ENCODE data around the gene COMMD7. TPM values are rescaled to one million over a fixed set of nuclear protein-coding genes. Genes with fewer than 3 reads are reported as not detected.

Gene COMMD7
- total and polyA plus RNA-seq, 9 of the 15 experiments (the other 6 are each of a cell fraction or from before 2014, with no cell fraction given): 11.9 to 69.1 (median 34.7) TPM

- 0 out of 2 replicates have a peak, but pooled peaks have one; percentile 68 for TF ChIP-seq ZNF589 (CRISPR knock-in tag; IDR thresholded peaks at IDR 0.05; ENCODE audit: low read depth)
- no peak for TF ChIP-seq ZNF785 (CRISPR knock-in tag; IDR thresholded peaks at IDR 0.05)
- no peak for TF ChIP-seq BACH1 (tag; IDR thresholded peaks at IDR 0.05)
- TF ChIP-seq TBL1XR1 (IDR thresholded peaks at IDR 0.05; ENCODE audit: low read length in 2 of 2): no peak; a peak in 1 of 4 replicates
- TF ChIP-seq TBP (optimal IDR thresholded peaks at IDR 0.05; ENCODE audit: low read depth, low read length): peak; percentile 91
- no peak for TF ChIP-seq MCM7 (IDR thresholded peaks at IDR 0.05)
- no peak for TF ChIP-seq ZFP30 (CRISPR knock-in tag; IDR thresholded peaks at IDR 0.05; ENCODE audit: borderline replicate concordance)
- TF ChIP-seq KAT8 (IDR thresholded peaks at IDR 0.05; ENCODE audit: low read depth): no peak
- TF ChIP-seq ERF (CRISPR knock-in tag; IDR thresholded peaks at IDR 0.05): 0 out of 2 replicates have a peak, but pooled peaks have one; percentile 56
- peak; percentile 65 for TF ChIP-seq MAX (CRISPR knock-in tag; IDR thresholded peaks at IDR 0.05)
- TF ChIP-seq ZNF121 (CRISPR knock-in tag; conservative IDR thresholded peaks at IDR 0.05): no peak
- no peak for TF ChIP-seq CBFA2T3 (IDR thresholded peaks at IDR 0.05)
- TF ChIP-seq SLC30A9 (CRISPR knock-in tag; IDR thresholded peaks at IDR 0.05): no peak
- 0 out of 2 replicates have a peak, but pooled peaks have one; percentile 0 for TF ChIP-seq NFE2 (IDR thresholded peaks at IDR 0.05; ENCODE audit: low read depth)
- TF ChIP-seq ZBTB11 (CRISPR knock-in tag; IDR thresholded peaks at IDR 0.05): 0 out of 6 replicates have a peak, but pooled peaks of 1 of the 3 experiments have one; percentile 42
- no peak for TF ChIP-seq XRCC3 (IDR thresholded peaks at IDR 0.05)
- no peak for TF ChIP-seq JUN (IDR thresholded peaks at IDR 0.05; ENCODE audit: borderline replicate concordance, low read depth, low read length)
- TF ChIP-seq JUN (CRISPR knock-in tag; IDR thresholded peaks at IDR 0.05; ENCODE audit: borderline replicate concordance): no peak; the same call in 1 of the 2 replicates
- no peak for TF ChIP-seq ETS2 (tag; IDR thresholded peaks at IDR 0.05; ENCODE audit: borderline replicate concordance, poor library complexity, severe bottlenecking)
- no peak for TF ChIP-seq PHTF2 (CRISPR knock-in tag; IDR thresholded peaks at IDR 0.05)
- no peak for TF ChIP-seq MTA2 (IDR thresholded peaks at IDR 0.05; ENCODE audit: low read depth)
Measured at GRCh38 chr20:32761831-32762753, 18.8 kb upstream of the COMMD7 start, which contains the start of gene DNMT3B (continued).
